Right cardiac atrium (tissue), 5 donors: ENCODE measurements around the gene LMOD1. TPM values are rescaled to one million over a fixed set of nuclear protein-coding genes. Genes with fewer than 3 reads are reported as not detected.
"Not testable (repeated sequence)": the region's sequence is repeated elsewhere in the genome, so short reads cannot be mapped to it uniquely, and the experiment has no call there.

Experiments
- ATAC-seq, 2 donors: fragments of 200-7000 bp; cut with Tn5 transposase; one replicate each; pipeline versions ENCODE4 v1.8.0 to v1.9.1; 2020; ENCODE audit warnings: moderate library complexity in 2 of 2, mild to moderate bottlenecking in 1 of 2
- DNase-seq, 3 donors: peaks; one replicate each; pipeline ENCODE4 v3.0.0-alpha.2; 2020
- H3K27ac ChIP-seq: one replicate; pipeline ENCODE4 v1.5.1; 2013; ENCODE audit warnings: mild to moderate bottlenecking, low read length, control low read depth, moderate library complexity
- H3K27me3 ChIP-seq: one replicate; pipeline ENCODE4 v1.6.1; 2013; ENCODE audit not compliant: control insufficient read depth, insufficient read depth
- H3K4me1 ChIP-seq: one replicate; pipeline ENCODE4 v1.6.1; 2013; ENCODE audit warnings: low read length; ENCODE audit not compliant: control insufficient read depth, insufficient read depth
- H3K4me3 ChIP-seq: one replicate; pipeline ENCODE4 v1.5.1; 2013; ENCODE audit warnings: low read length, control low read depth
- H3K9me3 ChIP-seq: one replicate; pipeline ENCODE4 v1.6.1; 2013; ENCODE audit warnings: low read length; ENCODE audit not compliant: control insufficient read depth
- WGBS: extraction: QIAGEN DNeasy Blood & Tissue Kit; methylation state at CpG from one replicate; pipeline ENCODE4 v1.1.7; 2013; 5-methylcytosine and 5-hydroxymethylcytosine counted together
- intact Hi-C, 4 donors: fragments of 100-400 bp; cut with DNase I; formaldehyde crosslinking; loops; one replicate each; pipeline versions ENCODE4 v1.11.0 to v1.14.0; 2022 to 2023
- polyA plus RNA-seq: library from polyadenylated mRNA; stranded (reverse); fragments of 200-250 nt; gene quantifications from one replicate; pipeline ENCODE4 v1.2.3, GENCODE V29; 2013
- total RNA-seq, 4 donors: library from RNA; stranded (reverse); fragmentation: NEBNext Ultra II Directional; extraction: Animal tissue kit (Norgen Biotek cat#: 25700); gene quantifications; one replicate each; pipeline ENCODE4 v1.2.1, GENCODE V29; 2021
- donor health status: healthy with polysubstance abuse.
- donor health status: DM: no; HTN: yes; CAD: no.
- donor health status: DM: no; HTN: no; CAD: no.
- donor health status: DM: no; HTN: yes; CAD: no; lungs with severe emphysema.
- donor health status: DM: yes; HTN: yes; CAD: no.

Gene LMOD1
- total and polyA plus RNA-seq, 5 donors = 22.0 to 40.6 (median 33.7) TPM

- WGBS = 50% methylated on average over 9 of the region's 9 CpGs
- no peak overlapping the region for H3K27ac ChIP-seq
- H3K9me3 ChIP-seq = no peaks in the 10 kb centered on the region
- peak in 1 of 3 donors; percentile 31 for DNase-seq
- no peaks in the 10 kb centered on the region for H3K27me3 ChIP-seq
- no peaks in the 10 kb centered on the region for H3K4me1 ChIP-seq
- H3K4me3 ChIP-seq = no peak overlapping the region
- no peak for ATAC-seq
- intact Hi-C loops = loop anchor here in 3 of 4 donors (5.0 kb wide), 3 partner anchors 73 to 93 kb away; no protein-coding TSS in a partner anchor
Observed at GRCh38 chr1:201970334-201971159, 24.2 kb upstream of the LMOD1 start.

DNA sequence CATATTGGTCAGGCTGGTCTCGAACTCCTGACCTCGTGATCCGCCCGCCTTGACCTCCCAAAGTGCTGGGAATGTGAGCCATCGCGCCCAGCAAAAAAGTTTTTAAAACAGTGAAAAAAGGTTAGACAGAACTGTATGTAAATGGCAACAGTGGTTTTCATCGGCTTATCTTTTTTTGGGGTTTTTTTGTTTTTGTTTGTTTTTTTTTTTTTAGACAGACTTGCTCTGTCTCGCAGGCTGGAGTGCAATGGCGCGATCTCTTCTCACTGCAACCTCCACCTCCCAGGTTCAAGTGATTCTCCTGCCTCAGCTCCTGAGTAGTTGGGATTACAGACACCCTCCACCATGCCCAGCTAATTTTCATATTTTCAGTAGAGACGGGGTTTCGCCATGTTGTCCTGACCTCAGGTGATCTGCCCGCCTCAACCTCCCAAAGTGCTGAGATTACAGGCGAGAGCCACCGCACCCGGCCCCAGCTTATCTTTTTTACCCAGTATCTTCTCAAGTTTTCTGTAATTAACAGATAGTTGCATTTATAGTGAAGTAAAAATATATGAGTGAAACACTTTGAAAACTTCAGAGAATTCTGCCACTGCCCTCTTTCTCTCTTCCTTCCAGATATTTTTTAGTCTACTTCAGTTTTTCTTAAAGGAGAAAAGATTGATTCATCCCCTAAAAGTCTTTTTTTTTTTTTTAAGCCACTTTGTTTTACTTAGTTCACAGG is 22.0 kb upstream of the LMOD1 start:
- H3K4me1 ChIP-seq = no peaks in the 10 kb centered on the region
- H3K27ac ChIP-seq = no peak overlapping the region
- H3K27me3 ChIP-seq = no peaks in the 10 kb centered on the region
- WGBS = 89% methylated on average over 16 of the region's 16 CpGs
- DNase-seq (no peak), ATAC-seq (no peak)
- no peaks in the 10 kb centered on the region for H3K9me3 ChIP-seq
- intact Hi-C loops = no loop called here
- H3K4me3 ChIP-seq = no peak overlapping the region

- 90% methylated on average over 5 of the region's 5 CpGs for WGBS
- Histone ChIP-seq H3K27me3 (no peaks in the 10 kb centered on the region), H3K4me3 (no peak overlapping the region), H3K27ac (no peak overlapping the region), H3K9me3 (no peaks in the 10 kb centered on the region), H3K4me1 (no peaks in the 10 kb centered on the region)
- no peak for ATAC-seq
- intact Hi-C loops = no loop called here
- DNase-seq = no peak
Observed at GRCh38 chr1:201966171-201966570, 19.8 kb upstream of the LMOD1 start.

DNA sequence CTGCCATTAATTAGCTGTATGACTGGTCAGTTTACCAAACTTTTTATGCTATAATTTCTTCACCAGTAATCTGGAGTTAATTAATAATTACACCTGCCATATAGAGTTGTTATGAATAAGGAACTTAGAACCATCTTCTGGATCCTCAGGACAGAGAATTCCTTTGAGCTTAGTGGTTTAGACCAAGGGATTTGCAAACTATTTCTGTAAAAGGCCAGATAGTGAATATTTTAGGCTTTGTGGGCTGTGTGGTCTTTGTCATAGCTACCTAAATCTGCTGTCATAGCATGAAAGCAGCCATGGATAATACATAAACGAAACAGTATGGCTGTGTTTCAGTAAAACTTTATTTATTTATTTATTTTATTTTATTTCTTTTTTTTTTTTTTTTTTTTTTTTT is 17.9 kb upstream of the LMOD1 start:
- no peaks in the 10 kb centered on the region for H3K4me1 ChIP-seq
- WGBS = 85% methylated on average over 1 of the region's 1 CpG
- no peaks in the 10 kb centered on the region for H3K9me3 ChIP-seq
- no peaks in the 10 kb centered on the region for H3K27me3 ChIP-seq
- intact Hi-C loops = no loop called here
- DNase-seq (no peak), ATAC-seq (no peak)
- H3K27ac ChIP-seq = no peak overlapping the region
- H3K4me3 ChIP-seq = no peak overlapping the region

DNA sequence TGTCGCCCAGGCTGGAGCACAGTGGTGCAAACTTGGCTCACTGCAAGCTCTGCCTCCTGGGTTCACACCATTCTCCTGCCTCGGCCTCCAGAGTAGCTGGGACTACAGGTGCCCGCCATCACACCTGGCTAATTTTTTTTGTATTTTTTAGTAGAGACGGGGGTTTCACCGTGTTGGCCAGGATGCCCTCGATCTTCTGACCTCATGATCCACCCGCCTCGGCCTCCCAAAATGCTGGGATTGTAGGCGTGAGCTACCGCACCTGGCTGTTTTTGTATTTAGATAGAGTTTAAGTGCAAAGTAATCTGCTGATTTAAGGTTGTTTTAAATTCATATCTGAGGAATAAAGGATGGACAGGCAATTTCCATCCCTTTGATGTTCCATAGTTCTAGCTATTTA is 16.0 kb upstream of the LMOD1 start:
- H3K4me3 ChIP-seq, DNase-seq, H3K27me3 ChIP-seq, H3K27ac ChIP-seq, ATAC-seq, H3K4me1 ChIP-seq, intact Hi-C loops, H3K9me3 ChIP-seq: not testable (repeated sequence)
- whole genome bisulfite sequencing = 90% methylated on average over 10 of the region's 10 CpGs

- intact Hi-C loops = loop anchor here in 1 of 4 donors (5.0 kb wide), 1 partner anchor 61 kb away; no protein-coding TSS in a partner anchor
- Histone ChIP-seq H3K27me3 (no peaks in the 10 kb centered on the region), H3K4me1 (no peaks in the 10 kb centered on the region), H3K9me3 (no peaks in the 10 kb centered on the region), H3K4me3 (no peak overlapping the region), H3K27ac (no peak overlapping the region)
- DNase-seq (no peak), ATAC-seq (no peak)
- WGBS = 80% methylated on average over 5 of the region's 5 CpGs
Observed at GRCh38 chr1:201958348-201958747, 12.0 kb upstream of the LMOD1 start.

DNA sequence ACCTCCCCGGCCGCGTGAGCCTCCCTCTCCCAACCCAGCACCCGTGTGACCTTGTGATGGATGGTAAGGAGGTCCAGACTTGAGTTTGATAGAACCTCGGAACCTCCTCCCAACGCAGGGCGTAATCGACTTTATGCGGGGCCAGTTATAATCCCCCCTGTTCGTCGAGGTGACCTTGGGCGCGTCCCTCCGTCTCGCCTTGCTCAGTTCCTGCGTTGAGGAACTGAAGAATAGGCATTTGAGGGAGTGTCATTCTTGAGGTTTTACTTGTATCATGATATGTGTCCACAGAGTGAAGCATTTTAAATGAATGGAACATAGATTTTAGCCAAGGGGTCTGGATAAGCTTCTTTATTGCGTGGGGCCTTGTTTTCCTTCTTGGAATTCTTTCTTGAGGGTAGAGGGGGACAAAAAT is 9.4 kb upstream of the LMOD1 start:
- no peaks in the 10 kb centered on the region for H3K9me3 ChIP-seq
- ATAC-seq (peak in 1 of 2 donors; percentile 66), DNase-seq (no peak)
- intact Hi-C loops = loop anchor here in 1 of 4 donors (5.0 kb wide), 1 partner anchor 58 kb away; no protein-coding TSS in a partner anchor
- no peaks in the 10 kb centered on the region for H3K4me1 ChIP-seq
- WGBS = under 1% methylated on average over 17 of the region's 17 CpGs
- peak overlapping the region; percentile 73 for H3K27ac ChIP-seq
- no peaks in the 10 kb centered on the region for H3K27me3 ChIP-seq
- H3K4me3 ChIP-seq = peak overlapping the region; percentile 71

GRCh38 chr1:201955009-201955728 is 8.8 kb upstream of the LMOD1 start, which contains the start of gene TIMM17A:
TIMM17A (plus strand) TSS chr1:201955503; CDS start chr1:201955527, 24 bp downstream.
- intact Hi-C loops = loop anchor here in 1 of 4 donors (5.0 kb wide), 1 partner anchor 58 kb away; no protein-coding TSS in a partner anchor
- ATAC-seq = peak; percentile 100

GRCh38 chr1:201954263-201955008 is 8.1 kb upstream of the LMOD1 start:
- WGBS = 56% methylated on average over 24 of the region's 24 CpGs
- no peaks in the 10 kb centered on the region for H3K27me3 ChIP-seq
- peak in 1 of 3 donors; percentile 60 for DNase-seq
- peak overlapping the region; percentile 27 for H3K4me3 ChIP-seq
- H3K9me3 ChIP-seq = no peaks in the 10 kb centered on the region
- no peaks in the 10 kb centered on the region for H3K4me1 ChIP-seq
- ATAC-seq = no peak
- H3K27ac ChIP-seq = no peak overlapping the region
- intact Hi-C loops = loop anchor here in 1 of 4 donors (5.0 kb wide), 1 partner anchor 57 kb away; no protein-coding TSS in a partner anchor

More at GRCh38 chr1:201955009-201955728, 8.8 kb upstream of the LMOD1 start, which contains the start of gene TIMM17A:
- Histone ChIP-seq H3K4me1 (no peaks in the 10 kb centered on the region), H3K27ac (peak within 1 kb of the TSS; percentile 73), H3K9me3 (no peaks in the 10 kb centered on the region), H3K27me3 (no peaks in the 10 kb centered on the region), H3K4me3 (peak within 1 kb of the TSS; percentile 71)
- WGBS = under 1% methylated on average over 43 of the region's 43 CpGs
- peak; percentile 98 to 99 (median 98) for DNase-seq

- H3K27me3 ChIP-seq = no peaks in the 10 kb centered on the region
- H3K4me1 ChIP-seq = no peaks in the 10 kb centered on the region
- ATAC-seq (no peak), DNase-seq (no peak)
- H3K9me3 ChIP-seq = no peaks in the 10 kb centered on the region
- H3K4me3 ChIP-seq = no peak overlapping the region
- intact Hi-C loops = loop anchor here in 1 of 4 donors (5.0 kb wide), 1 partner anchor 47 kb away; no protein-coding TSS in a partner anchor
- no peak overlapping the region for H3K27ac ChIP-seq
Observed at GRCh38 chr1:201949491-201949890, 3.1 kb upstream of the LMOD1 start.
